Vagina (tissue), 2 donors: ENCODE data around the gene KIRREL3. TPM values are rescaled to one million over a fixed set of nuclear protein-coding genes. Genes with fewer than 3 reads are reported as not detected.

Experiments
- DNase-seq, 2 donors: peaks; one replicate each; pipeline ENCODE4 v3.0.0-alpha.2; 2017; ENCODE audit errors: extremely low spot score in 2 of 2
- H3K27ac ChIP-seq: fragments of 200-600 bp; sonication (generic); one replicate; pipeline ENCODE4 v1.5.1; 2019
- H3K27me3 ChIP-seq: fragments of 200-600 bp; sonication (generic); one replicate; pipeline ENCODE4 v1.5.1; 2019
- H3K36me3 ChIP-seq, 2 donors: fragments of 200-600 bp; sonication (generic); one replicate each; pipeline ENCODE4 v1.5.1; 2017 to 2019
- H3K4me1 ChIP-seq: fragments of 200-600 bp; sonication (generic); one replicate; pipeline ENCODE4 v1.5.1; 2019
- H3K4me3 ChIP-seq, 2 donors: fragments of 200-600 bp; sonication (generic); 1 replicate in 1 of 2; 2 replicates in 1 of 2; pipeline ENCODE4 v1.5.1; 2016 to 2019
- H3K9me3 ChIP-seq: fragments of 200-600 bp; sonication (generic); one replicate; pipeline ENCODE4 v1.5.1; 2019
- POLR2A ChIP-seq, 2 donors: fragments of 450-650 bp; IDR thresholded peaks; one replicate each; pipeline ENCODE4 v1.6.1; 2017; ENCODE audit warnings: antibody characterized with exemption in 2 of 2, mild to moderate bottlenecking in 2 of 2, moderate library complexity in 2 of 2
- POLR2AphosphoS5 ChIP-seq, 2 donors: sonication (generic); formaldehyde crosslinking; IDR thresholded peaks; one replicate each; pipeline ENCODE4 v1.9.0; 2017; ENCODE audit warnings: antibody characterized with exemption in 2 of 2, mild to moderate bottlenecking in 2 of 2, low read depth in 1 of 2; ENCODE audit not compliant: insufficient read depth in 1 of 2
- intact Hi-C: fragments of 100-400 bp; cut with DNase I; formaldehyde crosslinking; loops from one replicate; pipeline ENCODE4 v1.15.1; 2023
- total RNA-seq: library from RNA; depleted of rRNA; stranded (reverse); fragments of >200 nt; gene quantifications from one replicate; pipeline ENCODE4 v1.2.3, GENCODE V29; 2016
- TF ChIP-seq, protein P1 (sequence below), 3 experiments: fragments of 450-650 bp in 2 of 3; fragments of 200-600 bp in 1 of 3; sonication (generic) in 1 of 3; IDR thresholded peaks; one replicate each; pipeline ENCODE4 v1.5.1; 2017 to 2019; ENCODE audit warnings: antibody characterized with exemption in 3 of 3, mild to moderate bottlenecking in 2 of 3, moderate library complexity in 2 of 3

The KIRREL3 gene
- total RNA-seq, 1 donor from 2014 or later, result not detected

DNA sequence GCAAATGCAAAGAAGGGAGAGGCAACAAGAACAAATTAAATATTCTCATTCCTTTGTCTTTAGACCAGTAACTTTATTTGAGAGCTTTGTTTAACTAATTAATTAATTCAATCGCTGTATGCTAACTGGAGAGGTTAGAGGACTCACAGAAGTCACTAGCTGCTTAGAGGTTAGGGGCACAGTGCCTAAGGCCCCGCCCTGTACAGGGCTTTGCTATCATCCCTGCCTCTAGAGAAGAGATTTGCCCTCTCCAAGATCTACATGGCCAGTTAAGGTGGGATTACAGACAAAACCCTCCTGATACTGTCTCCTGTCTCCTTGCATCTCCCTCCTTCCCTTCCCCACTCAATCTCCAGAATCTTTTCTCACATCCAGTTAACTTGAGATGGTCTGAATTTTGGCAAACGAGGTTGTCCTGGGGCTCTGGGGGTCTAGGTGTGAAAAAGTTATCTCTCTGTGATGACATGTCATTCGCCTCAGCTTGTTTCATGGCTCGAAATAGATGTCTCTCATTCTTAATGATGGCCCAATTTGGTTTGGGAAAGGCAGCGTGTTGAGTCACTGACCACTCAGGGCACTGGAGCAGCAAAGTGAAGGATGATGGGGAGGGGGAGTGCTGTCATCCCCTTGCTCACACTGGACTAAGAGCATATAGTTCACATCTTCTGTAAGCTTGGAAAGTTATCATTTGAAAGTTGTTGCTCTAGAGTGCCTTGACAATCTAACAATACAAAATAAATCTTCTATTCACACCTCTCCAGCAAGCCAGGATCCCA, 190.9 kb downstream of the KIRREL3 start:
- no peak overlapping the region for H3K27ac ChIP-seq
- H3K9me3 ChIP-seq, result no peaks in the 10 kb centered on the region
- no peak for DNase-seq
- no peak overlapping the region for H3K4me3 ChIP-seq
- intact Hi-C loops, result no loop called here
- H3K4me1 ChIP-seq, result no peaks in the 10 kb centered on the region
- H3K36me3 ChIP-seq, result no peaks in the 10 kb centered on the region
- TF ChIP-seq POLR2A (IDR thresholded peaks at IDR 0.05), result no peak
- TF ChIP-seq, protein P1, sequence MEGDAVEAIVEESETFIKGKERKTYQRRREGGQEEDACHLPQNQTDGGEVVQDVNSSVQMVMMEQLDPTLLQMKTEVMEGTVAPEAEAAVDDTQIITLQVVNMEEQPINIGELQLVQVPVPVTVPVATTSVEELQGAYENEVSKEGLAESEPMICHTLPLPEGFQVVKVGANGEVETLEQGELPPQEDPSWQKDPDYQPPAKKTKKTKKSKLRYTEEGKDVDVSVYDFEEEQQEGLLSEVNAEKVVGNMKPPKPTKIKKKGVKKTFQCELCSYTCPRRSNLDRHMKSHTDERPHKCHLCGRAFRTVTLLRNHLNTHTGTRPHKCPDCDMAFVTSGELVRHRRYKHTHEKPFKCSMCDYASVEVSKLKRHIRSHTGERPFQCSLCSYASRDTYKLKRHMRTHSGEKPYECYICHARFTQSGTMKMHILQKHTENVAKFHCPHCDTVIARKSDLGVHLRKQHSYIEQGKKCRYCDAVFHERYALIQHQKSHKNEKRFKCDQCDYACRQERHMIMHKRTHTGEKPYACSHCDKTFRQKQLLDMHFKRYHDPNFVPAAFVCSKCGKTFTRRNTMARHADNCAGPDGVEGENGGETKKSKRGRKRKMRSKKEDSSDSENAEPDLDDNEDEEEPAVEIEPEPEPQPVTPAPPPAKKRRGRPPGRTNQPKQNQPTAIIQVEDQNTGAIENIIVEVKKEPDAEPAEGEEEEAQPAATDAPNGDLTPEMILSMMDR (IDR thresholded peaks at IDR 0.05), result no peak
- no peak for TF ChIP-seq POLR2AphosphoS5 (IDR thresholded peaks at IDR 0.05; ENCODE audit: insufficient read depth in 1 of 2, low read depth in 1 of 2)
- H3K27me3 ChIP-seq, result no peaks in the 10 kb centered on the region

- Histone ChIP-seq H3K9me3 (no peaks in the 10 kb centered on the region), H3K36me3 (no peaks in the 10 kb centered on the region), H3K27ac (no peak overlapping the region), H3K27me3 (no peaks in the 10 kb centered on the region), H3K4me1 (no peaks in the 10 kb centered on the region), H3K4me3 (no peak overlapping the region)
- intact Hi-C loops, result no loop called here
- no peak for DNase-seq
- TF ChIP-seq POLR2AphosphoS5 (IDR thresholded peaks at IDR 0.05; ENCODE audit: insufficient read depth in 1 of 2, low read depth in 1 of 2), result no peak
- TF ChIP-seq, protein P1 (IDR thresholded peaks at IDR 0.05), result no peak
- TF ChIP-seq POLR2A (IDR thresholded peaks at IDR 0.05), result no peak
Observed at GRCh38 chr11:126808836-126809235, 191.7 kb downstream of the KIRREL3 start.

- Histone ChIP-seq H3K4me1 (no peaks in the 10 kb centered on the region), H3K4me3 (no peak overlapping the region), H3K27ac (no peak overlapping the region), H3K9me3 (no peaks in the 10 kb centered on the region), H3K36me3 (no peaks in the 10 kb centered on the region), H3K27me3 (no peaks in the 10 kb centered on the region)
- DNase-seq, result no peak
- intact Hi-C loops, result no loop called here
- TF ChIP-seq POLR2A (IDR thresholded peaks at IDR 0.05) (no peak), POLR2AphosphoS5 (IDR thresholded peaks at IDR 0.05; ENCODE audit: insufficient read depth in 1 of 2, low read depth in 1 of 2) (no peak)
- TF ChIP-seq, protein P1 (IDR thresholded peaks at IDR 0.05), result no peak
Observed at GRCh38 chr11:126808296-126808695, 192.3 kb downstream of the KIRREL3 start.

GRCh38 chr11:126805870-126806269, 194.7 kb downstream of the KIRREL3 start:
- Histone ChIP-seq H3K36me3 (no peaks in the 10 kb centered on the region), H3K9me3 (no peaks in the 10 kb centered on the region), H3K4me1 (no peaks in the 10 kb centered on the region), H3K27ac (no peak overlapping the region), H3K27me3 (no peaks in the 10 kb centered on the region), H3K4me3 (no peak overlapping the region)
- intact Hi-C loops, result no loop called here
- TF ChIP-seq POLR2A (IDR thresholded peaks at IDR 0.05) (no peak), POLR2AphosphoS5 (IDR thresholded peaks at IDR 0.05; ENCODE audit: insufficient read depth in 1 of 2, low read depth in 1 of 2) (no peak)
- TF ChIP-seq, protein P1 (IDR thresholded peaks at IDR 0.05), result no peak
- no peak for DNase-seq

DNA sequence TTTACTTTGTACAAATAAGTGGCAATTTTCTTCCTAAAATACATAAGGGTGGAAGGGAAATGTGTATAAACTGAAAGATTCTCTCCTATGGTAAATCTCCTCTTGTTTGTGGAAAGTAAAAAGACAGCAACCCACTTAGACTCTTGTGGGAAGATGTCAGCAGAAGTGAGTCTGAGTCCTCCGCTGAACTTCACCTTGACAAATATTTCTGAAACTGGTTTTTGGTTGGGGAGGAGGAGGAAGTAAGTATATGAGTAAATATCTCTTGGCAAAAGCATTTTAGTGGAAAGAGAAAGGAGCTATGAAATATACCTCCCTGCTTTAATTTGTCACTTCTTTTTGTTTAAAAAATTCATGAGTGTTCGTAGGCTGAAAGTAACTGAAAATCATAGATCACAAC, 196.2 kb downstream of the KIRREL3 start:
- Histone ChIP-seq H3K4me1 (no peaks in the 10 kb centered on the region), H3K36me3 (no peaks in the 10 kb centered on the region), H3K27ac (no peak overlapping the region), H3K9me3 (no peaks in the 10 kb centered on the region), H3K27me3 (no peaks in the 10 kb centered on the region), H3K4me3 (no peak overlapping the region)
- intact Hi-C loops, result no loop called here
- no peak for DNase-seq
- TF ChIP-seq, protein P1 (IDR thresholded peaks at IDR 0.05), result no peak
